ENCODE measurements around the gene CLEC18B. TPM values are rescaled to one million over a fixed set of nuclear protein-coding genes. Genes with fewer than 3 reads are reported as not detected.
"Not testable (repeated sequence)": the region's sequence is repeated elsewhere in the genome, so short reads cannot be mapped to it uniquely, and the experiment has no call there.

The CLEC18B gene
- polyA plus RNA-seq, 2 of the 4 experiments (the other 2 are of a cell fraction), result 0.26 to 0.31 TPM

DNA sequence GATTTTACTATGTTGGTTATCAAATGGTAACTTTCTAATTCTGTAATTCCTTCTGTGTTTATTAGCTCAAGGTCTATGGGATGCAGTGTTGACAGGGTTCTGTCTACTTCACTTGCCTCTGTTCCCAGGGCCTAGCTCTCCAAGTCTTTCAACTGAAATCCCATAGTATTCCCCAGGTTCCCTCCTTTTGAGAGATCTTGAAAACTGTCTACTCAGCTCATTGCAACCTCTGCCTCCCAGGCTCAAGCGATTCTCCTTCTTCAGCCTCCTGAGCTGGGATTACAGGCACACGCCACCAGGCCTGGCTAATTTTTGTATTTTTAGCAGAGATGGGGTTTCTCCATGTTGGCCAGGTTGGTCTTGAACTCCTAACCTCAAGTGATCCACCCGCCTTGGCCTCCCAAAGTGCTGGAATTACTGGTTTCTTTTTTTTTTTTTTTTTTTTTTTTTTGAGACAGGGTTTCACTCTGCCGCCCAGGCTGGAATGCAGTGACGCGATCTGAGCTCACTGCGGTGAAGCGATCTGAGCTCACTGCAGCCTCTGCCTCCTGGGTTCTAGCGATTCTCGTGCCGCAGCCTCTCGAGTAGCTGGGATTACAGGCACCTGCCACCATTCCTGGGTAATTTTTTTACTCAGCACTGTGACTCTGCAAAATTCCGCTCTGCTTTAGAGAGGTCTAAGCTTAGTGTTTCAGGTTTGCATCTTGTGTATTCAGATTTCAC lies 22.5 kb upstream of the CLEC18B start:
- H3K27ac ChIP-seq; H3K4me3 ChIP-seq; FAIRE-seq; H3K9me3 ChIP-seq; ATAC-seq; DNase-seq (ENCODE audit: low read depth in 1 of 2, low spot score in 1 of 2); POLR2A ChIA-PET; H3K4me2 ChIP-seq; H3K4me1 ChIP-seq: not testable (repeated sequence)
- WGBS (ENCODE audit: missing lambda C conversion rate), result 95% methylated on average over 13 of the region's 13 CpGs
- peak; percentile 59 for TF ChIP-seq MAFK (IDR thresholded peaks at IDR 0.05; ENCODE audit: partially characterized antibody)
- CTCF ChIA-PET, result interaction anchor here (0.6 kb wide), 1 partner anchor 106 kb away, joined by 4 read pairs; no protein-coding TSS in a partner anchor

DNA sequence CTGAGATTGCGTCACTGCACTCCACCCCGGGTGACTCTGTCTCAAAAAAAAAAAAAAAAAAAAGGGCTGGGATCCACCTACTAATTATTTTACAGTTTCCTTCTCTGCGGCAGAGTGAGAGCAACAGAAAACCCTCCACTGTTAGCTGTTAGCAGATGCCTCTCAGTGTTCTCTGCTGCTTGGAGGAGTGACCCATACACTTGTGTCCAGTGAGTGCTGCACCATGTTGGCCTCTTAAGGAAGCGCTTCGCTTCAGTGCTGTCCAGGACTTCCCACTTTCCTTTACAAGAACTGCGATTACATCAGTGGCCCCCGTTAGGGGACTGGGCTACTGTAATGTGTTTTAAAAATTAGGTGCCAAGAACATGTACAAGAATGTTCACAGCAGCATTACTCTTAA lies 18.4 kb upstream of the CLEC18B start:
- ChIA-PET CTCF (interaction anchor here (0.7 to 0.8 kb wide), 2 partner anchors 79 to 183 kb away, joined by 3 read pairs; no protein-coding TSS in a partner anchor), POLR2A (no interaction called here)
- H3K27ac ChIP-seq, result no peak overlapping the region
- 75% methylated on average over 7 of the region's 7 CpGs for WGBS (ENCODE audit: missing lambda C conversion rate)
- no peak for DNase-seq (ENCODE audit: low read depth in 1 of 2, low spot score in 1 of 2)
- H3K4me3 ChIP-seq, result no peak overlapping the region
- FAIRE-seq, result no peak
- ATAC-seq, result no peak
- no peaks in the 10 kb centered on the region for H3K9me3 ChIP-seq
- TF ChIP-seq HOXA7 (CRISPR knock-in tag; IDR thresholded peaks at IDR 0.05) (no peak), KDM5A (IDR thresholded peaks at IDR 0.05) (no peak), ZC3H11A (IDR thresholded peaks at IDR 0.05) (no peak), HEYL (CRISPR knock-in tag; IDR thresholded peaks at IDR 0.05) (no peak), TP53 (CRISPR knock-in tag; IDR thresholded peaks at IDR 0.05) (no peak), CHD4 (IDR thresholded peaks at IDR 0.05; ENCODE audit: borderline replicate concordance) (no peak), KDM1A (IDR thresholded peaks at IDR 0.05; ENCODE audit: low read depth) (no peak), EHMT2 (IDR thresholded peaks at IDR 0.05; ENCODE audit: low read depth) (no peak), POLR2A (IDR thresholded peaks at IDR 0.05; ENCODE audit: low read length) (no peak), SREBF2 (IDR thresholded peaks at IDR 0.05) (no peak), FOXS1 (CRISPR knock-in tag; IDR thresholded peaks at IDR 0.05) (no peak), CHD2 (IDR thresholded peaks at IDR 0.05; ENCODE audit: low read length, partially characterized antibody) (no peak), ESRRA (IDR thresholded peaks at IDR 0.05; ENCODE audit: borderline replicate concordance, low read length) (no peak), MAZ (IDR thresholded peaks at IDR 0.05; ENCODE audit: borderline replicate concordance, low read depth, low read length) (no peak), RARB (CRISPR knock-in tag; IDR thresholded peaks at IDR 0.05) (no peak)
- TF ChIP-seq, protein P1, sequence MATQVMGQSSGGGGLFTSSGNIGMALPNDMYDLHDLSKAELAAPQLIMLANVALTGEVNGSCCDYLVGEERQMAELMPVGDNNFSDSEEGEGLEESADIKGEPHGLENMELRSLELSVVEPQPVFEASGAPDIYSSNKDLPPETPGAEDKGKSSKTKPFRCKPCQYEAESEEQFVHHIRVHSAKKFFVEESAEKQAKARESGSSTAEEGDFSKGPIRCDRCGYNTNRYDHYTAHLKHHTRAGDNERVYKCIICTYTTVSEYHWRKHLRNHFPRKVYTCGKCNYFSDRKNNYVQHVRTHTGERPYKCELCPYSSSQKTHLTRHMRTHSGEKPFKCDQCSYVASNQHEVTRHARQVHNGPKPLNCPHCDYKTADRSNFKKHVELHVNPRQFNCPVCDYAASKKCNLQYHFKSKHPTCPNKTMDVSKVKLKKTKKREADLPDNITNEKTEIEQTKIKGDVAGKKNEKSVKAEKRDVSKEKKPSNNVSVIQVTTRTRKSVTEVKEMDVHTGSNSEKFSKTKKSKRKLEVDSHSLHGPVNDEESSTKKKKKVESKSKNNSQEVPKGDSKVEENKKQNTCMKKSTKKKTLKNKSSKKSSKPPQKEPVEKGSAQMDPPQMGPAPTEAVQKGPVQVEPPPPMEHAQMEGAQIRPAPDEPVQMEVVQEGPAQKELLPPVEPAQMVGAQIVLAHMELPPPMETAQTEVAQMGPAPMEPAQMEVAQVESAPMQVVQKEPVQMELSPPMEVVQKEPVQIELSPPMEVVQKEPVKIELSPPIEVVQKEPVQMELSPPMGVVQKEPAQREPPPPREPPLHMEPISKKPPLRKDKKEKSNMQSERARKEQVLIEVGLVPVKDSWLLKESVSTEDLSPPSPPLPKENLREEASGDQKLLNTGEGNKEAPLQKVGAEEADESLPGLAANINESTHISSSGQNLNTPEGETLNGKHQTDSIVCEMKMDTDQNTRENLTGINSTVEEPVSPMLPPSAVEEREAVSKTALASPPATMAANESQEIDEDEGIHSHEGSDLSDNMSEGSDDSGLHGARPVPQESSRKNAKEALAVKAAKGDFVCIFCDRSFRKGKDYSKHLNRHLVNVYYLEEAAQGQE (IDR thresholded peaks at IDR 0.05), result no peak
- TF ChIP-seq, protein P2, sequence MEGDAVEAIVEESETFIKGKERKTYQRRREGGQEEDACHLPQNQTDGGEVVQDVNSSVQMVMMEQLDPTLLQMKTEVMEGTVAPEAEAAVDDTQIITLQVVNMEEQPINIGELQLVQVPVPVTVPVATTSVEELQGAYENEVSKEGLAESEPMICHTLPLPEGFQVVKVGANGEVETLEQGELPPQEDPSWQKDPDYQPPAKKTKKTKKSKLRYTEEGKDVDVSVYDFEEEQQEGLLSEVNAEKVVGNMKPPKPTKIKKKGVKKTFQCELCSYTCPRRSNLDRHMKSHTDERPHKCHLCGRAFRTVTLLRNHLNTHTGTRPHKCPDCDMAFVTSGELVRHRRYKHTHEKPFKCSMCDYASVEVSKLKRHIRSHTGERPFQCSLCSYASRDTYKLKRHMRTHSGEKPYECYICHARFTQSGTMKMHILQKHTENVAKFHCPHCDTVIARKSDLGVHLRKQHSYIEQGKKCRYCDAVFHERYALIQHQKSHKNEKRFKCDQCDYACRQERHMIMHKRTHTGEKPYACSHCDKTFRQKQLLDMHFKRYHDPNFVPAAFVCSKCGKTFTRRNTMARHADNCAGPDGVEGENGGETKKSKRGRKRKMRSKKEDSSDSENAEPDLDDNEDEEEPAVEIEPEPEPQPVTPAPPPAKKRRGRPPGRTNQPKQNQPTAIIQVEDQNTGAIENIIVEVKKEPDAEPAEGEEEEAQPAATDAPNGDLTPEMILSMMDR (IDR thresholded peaks at IDR 0.05), result no peak
- TF ChIP-seq, protein P3, sequence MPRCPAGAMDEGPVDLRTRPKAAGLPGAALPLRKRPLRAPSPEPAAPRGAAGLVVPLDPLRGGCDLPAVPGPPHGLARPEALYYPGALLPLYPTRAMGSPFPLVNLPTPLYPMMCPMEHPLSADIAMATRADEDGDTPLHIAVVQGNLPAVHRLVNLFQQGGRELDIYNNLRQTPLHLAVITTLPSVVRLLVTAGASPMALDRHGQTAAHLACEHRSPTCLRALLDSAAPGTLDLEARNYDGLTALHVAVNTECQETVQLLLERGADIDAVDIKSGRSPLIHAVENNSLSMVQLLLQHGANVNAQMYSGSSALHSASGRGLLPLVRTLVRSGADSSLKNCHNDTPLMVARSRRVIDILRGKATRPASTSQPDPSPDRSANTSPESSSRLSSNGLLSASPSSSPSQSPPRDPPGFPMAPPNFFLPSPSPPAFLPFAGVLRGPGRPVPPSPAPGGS (IDR thresholded peaks at IDR 0.05), result no peak
- no peak overlapping the region for H3K4me2 ChIP-seq
- no peaks in the 10 kb centered on the region for H3K4me1 ChIP-seq

Data from A549 (cell line).